HG03097 (cell line): ENCODE measurements around the gene MVB12B.

Experiments
- ATAC-seq: cut with Tn5 transposase; IDR thresholded peaks from one replicate; pipeline ENCODE4 v1.9.1; 2021; ENCODE audit not compliant: unreplicated experiment, low FRiP score

MVB12B gene

GRCh38 chr9:126421567-126422428, 95.2 kb downstream of the MVB12B start:
- ATAC-seq: no peak

- ATAC-seq: no peak
Measured at GRCh38 chr9:126423142-126423915, 96.7 kb downstream of the MVB12B start.

- no peak for ATAC-seq
Measured at GRCh38 chr9:126423916-126424185, 97.2 kb downstream of the MVB12B start.

GRCh38 chr9:126424511-126424910, 97.9 kb downstream of the MVB12B start:
- no peak for ATAC-seq

GRCh38 chr9:126428534-126429175, 102.0 kb downstream of the MVB12B start:
- ATAC-seq: no peak

GRCh38 chr9:126429190-126429589, 102.6 kb downstream of the MVB12B start:
- no peak for ATAC-seq

- ATAC-seq: no peak
Measured at GRCh38 chr9:126430124-126430523, 103.5 kb downstream of the MVB12B start.

GRCh38 chr9:126431077-126431742, 104.6 kb downstream of the MVB12B start:
- no peak for ATAC-seq

- ATAC-seq: no peak
Measured at GRCh38 chr9:126432659-126433058, 106.0 kb downstream of the MVB12B start.

- no peak for ATAC-seq
Measured at GRCh38 chr9:126435105-126435504, 108.5 kb downstream of the MVB12B start.

GRCh38 chr9:126435626-126436025, 109.0 kb downstream of the MVB12B start:
- no peak for ATAC-seq

- ATAC-seq: no peak
Measured at GRCh38 chr9:126436545-126437267, 110.1 kb downstream of the MVB12B start.

- ATAC-seq: no peak
Measured at GRCh38 chr9:126437268-126437666, 110.6 kb downstream of the MVB12B start.

- ATAC-seq: no peak
Measured at GRCh38 chr9:126437701-126438100, 111.1 kb downstream of the MVB12B start.

GRCh38 chr9:126438741-126439401, 112.2 kb downstream of the MVB12B start:
- no peak for ATAC-seq

- ATAC-seq: no peak
Measured at GRCh38 chr9:126439402-126439765, 112.8 kb downstream of the MVB12B start.

- no peak for ATAC-seq
Measured at GRCh38 chr9:126439883-126440653, 113.4 kb downstream of the MVB12B start.

- ATAC-seq: no peak
Measured at GRCh38 chr9:126440940-126441339, 114.3 kb downstream of the MVB12B start.

- no peak for ATAC-seq
Measured at GRCh38 chr9:126442636-126443035, 116.0 kb downstream of the MVB12B start.
